GM18951 (cell line): ENCODE measurements around the gene ZNF628.
"Not testable (repeated sequence)": the region's sequence is repeated elsewhere in the genome, so short reads cannot be mapped to it uniquely, and the experiment has no call there.

Experiments
- POLR2A ChIP-seq: IDR thresholded peaks from 4 replicates; pipeline ENCODE4 v1.6.1; 2011; ENCODE audit warnings: mild to moderate bottlenecking; ENCODE audit not compliant: insufficient read length, insufficient read depth; ENCODE audit errors: extremely low read depth
- in situ Hi-C: fragments of 300-500 bp; cut with MboI; formaldehyde crosslinking; loops from one replicate; pipeline ENCODE4 v1.12.0; 2022; ENCODE audit warnings: low sequenced_read_pairs, mixed read lengths, inconsistent platforms; ENCODE audit not compliant: unreplicated experiment

The ZNF628 gene

DNA sequence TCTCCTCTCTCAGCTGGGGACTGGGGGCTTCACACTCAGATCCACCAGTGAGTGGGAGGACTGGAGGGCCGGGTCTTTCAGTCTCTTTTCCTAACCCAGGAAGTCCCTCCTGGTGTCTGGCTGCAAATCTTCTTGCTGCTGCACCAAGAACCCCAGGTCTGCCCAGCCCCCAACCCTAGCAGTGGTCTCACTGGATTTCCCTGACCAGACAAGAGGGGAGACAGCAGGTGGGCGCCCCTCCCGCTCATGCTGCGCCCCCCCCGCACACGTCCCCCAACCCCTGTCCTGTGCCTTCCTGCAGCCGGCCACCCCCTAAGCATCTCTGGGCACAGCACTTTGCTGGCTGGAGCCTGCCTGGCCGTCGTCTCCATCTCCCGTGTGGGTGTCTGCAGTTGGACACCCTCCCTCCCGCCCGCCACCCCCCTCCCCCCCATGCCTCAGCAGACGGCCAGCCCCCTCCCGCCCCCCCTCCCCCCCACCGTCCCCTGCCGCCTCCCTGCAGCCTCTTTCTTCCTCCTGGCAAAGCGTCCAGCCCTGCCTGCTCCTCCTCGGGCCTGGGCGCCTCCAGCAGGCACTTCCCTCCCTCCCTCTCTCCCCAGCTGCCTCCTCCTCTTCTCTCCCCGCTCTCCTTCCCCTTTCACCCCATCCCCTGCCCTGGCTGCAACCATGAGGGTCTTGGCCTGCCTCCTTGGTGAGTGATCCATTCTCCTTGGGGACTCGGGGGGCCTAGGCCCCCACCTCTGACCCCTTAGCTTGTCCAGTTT is 11.7 kb downstream of the ZNF628 start, which contains the start of gene SSC5D:
Gene SSC5D (plus strand): TSS at position 513 of the 764 bp plus-strand sequence. CDS start 154 bp downstream, at position 667.
- in situ Hi-C loops: no loop called here
- TF ChIP-seq POLR2A: no peak

DNA sequence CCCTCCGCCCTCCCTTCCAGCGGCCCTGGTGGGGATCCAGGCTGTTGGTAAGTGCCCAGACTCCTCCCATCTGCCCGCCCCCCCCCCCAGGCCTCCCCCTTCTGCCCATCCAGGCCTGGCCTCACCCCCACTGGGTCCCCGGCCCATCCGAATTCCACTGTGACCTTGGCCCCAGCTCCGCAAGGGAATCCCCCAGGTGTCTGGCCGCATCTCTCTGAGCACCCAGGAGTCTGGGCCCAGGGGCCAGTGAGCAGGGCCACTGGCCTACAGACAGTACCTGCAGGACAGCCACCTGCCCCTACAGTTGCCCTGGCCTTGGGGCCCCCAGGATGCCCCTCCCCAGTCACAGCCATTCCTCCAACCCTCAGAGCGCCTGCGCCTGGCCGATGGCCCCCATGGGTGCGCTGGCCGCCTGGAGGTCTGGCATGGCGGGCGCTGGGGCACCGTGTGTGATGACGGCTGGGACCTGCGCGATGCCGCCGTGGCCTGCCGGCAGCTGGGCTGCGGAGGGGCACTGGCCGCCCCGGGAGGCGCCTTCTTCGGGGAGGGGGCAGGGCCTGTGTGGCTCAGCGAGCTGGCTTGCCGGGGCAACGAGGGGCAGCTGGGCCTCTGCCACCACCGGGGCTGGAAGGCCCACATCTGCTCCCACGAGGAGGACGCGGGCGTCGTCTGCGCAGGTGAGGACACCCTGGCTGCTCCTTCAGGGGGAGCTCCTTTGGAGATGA is 12.7 kb downstream of the ZNF628 start:
- no peak for TF ChIP-seq POLR2A
- in situ Hi-C loops: no loop called here

- TF ChIP-seq POLR2A: no peak
- in situ Hi-C loops: no loop called here
These were observed 13.5 kb downstream of the ZNF628 start for GRCh38 chr19:55489711-55490477.

GRCh38 chr19:55490478-55491432 is 14.3 kb downstream of the ZNF628 start:
- TF ChIP-seq POLR2A: no peak
- in situ Hi-C loops: no loop called here

- no peak for TF ChIP-seq POLR2A
These were observed 15.3 kb downstream of the ZNF628 start for GRCh38 chr19:55491546-55492360.

GRCh38 chr19:55492362-55492944 is 16.0 kb downstream of the ZNF628 start:
- in situ Hi-C loops: no loop called here
- no peak for TF ChIP-seq POLR2A

More at GRCh38 chr19:55491546-55492360, 15.3 kb downstream of the ZNF628 start:
- in situ Hi-C loops: no loop called here

- in situ Hi-C loops: no loop called here
- TF ChIP-seq POLR2A: no peak
These were observed 16.7 kb downstream of the ZNF628 start for GRCh38 chr19:55493052-55493644.

DNA sequence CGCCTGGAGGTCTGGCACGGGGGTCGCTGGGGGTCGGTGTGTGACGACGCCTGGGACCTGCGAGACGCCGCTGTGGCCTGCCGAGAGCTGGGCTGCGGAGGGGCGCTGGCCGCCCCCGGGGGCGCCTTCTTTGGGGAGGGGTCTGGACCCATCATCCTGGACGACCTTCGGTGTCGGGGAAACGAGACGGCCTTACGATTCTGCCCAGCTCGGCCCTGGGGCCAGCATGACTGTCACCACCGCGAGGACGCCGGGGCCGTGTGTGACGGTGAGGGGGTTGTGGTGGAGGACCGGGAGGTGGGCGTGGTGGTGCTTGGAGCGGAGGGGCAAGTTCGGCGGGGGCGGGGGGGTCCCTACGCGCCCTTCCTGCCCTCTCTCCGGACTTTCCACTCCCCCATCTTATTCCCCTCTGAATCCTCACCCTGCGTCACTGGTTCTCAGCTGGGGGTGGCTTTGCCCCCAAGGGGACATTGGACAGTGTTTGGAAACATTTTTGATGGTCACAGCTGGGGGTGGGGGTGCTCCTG is 17.3 kb downstream of the ZNF628 start:
- no peak for TF ChIP-seq POLR2A
- in situ Hi-C loops: no loop called here

- in situ Hi-C loops: no loop called here
- TF ChIP-seq POLR2A: no peak
These were observed 17.9 kb downstream of the ZNF628 start for GRCh38 chr19:55494172-55494761.

- no peak for TF ChIP-seq POLR2A
- in situ Hi-C loops: no loop called here
These were observed 19.4 kb downstream of the ZNF628 start for GRCh38 chr19:55495646-55496349.

DNA sequence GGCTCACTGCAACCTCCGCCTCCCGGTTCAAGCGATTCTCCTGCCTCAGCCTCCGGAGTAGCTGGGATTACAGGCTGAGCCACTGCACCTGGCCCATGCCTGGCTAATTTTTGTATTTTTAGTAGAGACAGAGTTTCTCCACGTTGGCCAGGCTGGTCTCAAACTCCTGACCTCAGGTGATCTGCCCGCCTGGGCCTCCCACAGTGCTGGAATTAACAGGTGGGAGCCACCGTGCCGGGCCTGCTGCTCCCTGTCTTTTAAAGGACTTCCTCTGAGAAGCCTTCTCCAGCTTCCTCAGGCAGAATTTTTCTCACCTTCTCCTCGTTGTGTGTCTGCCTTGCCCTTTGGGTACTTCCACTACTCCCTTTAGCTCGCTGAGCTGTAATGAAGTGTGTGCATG is 20.4 kb downstream of the ZNF628 start:
- in situ Hi-C loops: not testable (repeated sequence)
